Measurements from ENCODE around the gene TALDO1. TPM values are rescaled to one million over a fixed set of nuclear protein-coding genes. Genes with fewer than 3 reads are reported as not detected.

Gene TALDO1
- total RNA-seq, 1 donor from 2014 or later, result 101 TPM

DNA sequence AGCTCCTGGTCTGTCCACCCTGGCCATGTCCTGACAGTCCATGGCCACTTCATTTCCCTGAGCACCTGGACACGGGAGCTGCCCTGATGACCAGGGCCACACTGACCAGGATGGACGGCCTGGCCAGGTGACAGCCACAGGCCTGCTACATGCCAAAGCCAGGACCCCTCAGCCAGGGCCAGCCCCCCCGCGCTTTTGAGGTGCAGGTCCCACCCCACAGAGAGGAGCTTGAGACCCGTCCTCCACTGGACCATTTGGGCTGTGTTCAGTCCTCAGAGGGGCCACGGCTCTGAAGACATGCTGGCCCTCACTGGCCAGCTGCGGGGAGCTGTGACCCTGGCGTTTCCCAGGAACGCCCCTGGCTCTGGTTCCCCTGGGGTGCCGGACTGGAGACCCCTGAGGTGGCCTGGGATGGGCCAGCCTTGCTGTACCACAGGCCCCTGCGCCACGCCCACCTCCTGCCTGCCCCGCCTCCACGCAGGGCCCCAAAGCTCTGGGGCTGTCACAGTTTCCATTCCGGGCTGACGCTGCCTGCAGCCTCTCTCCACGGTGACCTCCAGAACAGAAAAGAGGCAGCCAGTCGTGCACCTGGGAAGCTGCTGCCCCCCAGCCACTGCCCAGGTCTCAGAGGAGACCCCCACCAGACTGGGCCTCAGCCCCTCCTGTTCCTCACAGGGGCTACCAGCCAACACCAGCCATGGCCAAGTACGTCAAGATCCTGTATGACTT lies 23.1 kb upstream of the TALDO1 start:
- Histone ChIP-seq H3K27me3 (peaks cover 49% of the 10 kb centered on the region), H3F3A (ENCODE audit: low read depth) (peaks cover 24% of the 10 kb centered on the region), H3K79me2 (ENCODE audit: low read depth) (no peaks in the 10 kb centered on the region), H3K4me3 (no peak overlapping the region), H3K4me2 (no peak overlapping the region), H3K27ac (no peak overlapping the region), H3K9me3 (ENCODE audit: low read depth) (no peaks in the 10 kb centered on the region), H4K20me1 (ENCODE audit: low read depth) (peaks cover 5% of the 10 kb centered on the region), H3K9ac (no peak overlapping the region), H3K36me3 (no peaks in the 10 kb centered on the region), H3K4me1 (peaks cover 10% of the 10 kb centered on the region), H2AFZ (replicated peaks) (no peak overlapping the region)
- Mint-ChIP-seq H3K9me3 (peaks cover under 1% of the 10 kb centered on the region), H3K27ac (peak overlapping the region; percentile 37), H3K4me3 (peak overlapping the region; percentile 50), H3K36me3 (no peaks in the 10 kb centered on the region), H3K4me1 (peaks cover 14% of the 10 kb centered on the region), H3K27me3 (ENCODE audit: insufficient read depth, low read depth) (peaks cover 29% of the 10 kb centered on the region)
- TF ChIP-seq EZH2 (IDR thresholded peaks at IDR 0.05), result no peak
- no peak for TF ChIP-seq EZH2phosphoT487 (IDR thresholded peaks at IDR 0.05)
- TF ChIP-seq, protein P1, sequence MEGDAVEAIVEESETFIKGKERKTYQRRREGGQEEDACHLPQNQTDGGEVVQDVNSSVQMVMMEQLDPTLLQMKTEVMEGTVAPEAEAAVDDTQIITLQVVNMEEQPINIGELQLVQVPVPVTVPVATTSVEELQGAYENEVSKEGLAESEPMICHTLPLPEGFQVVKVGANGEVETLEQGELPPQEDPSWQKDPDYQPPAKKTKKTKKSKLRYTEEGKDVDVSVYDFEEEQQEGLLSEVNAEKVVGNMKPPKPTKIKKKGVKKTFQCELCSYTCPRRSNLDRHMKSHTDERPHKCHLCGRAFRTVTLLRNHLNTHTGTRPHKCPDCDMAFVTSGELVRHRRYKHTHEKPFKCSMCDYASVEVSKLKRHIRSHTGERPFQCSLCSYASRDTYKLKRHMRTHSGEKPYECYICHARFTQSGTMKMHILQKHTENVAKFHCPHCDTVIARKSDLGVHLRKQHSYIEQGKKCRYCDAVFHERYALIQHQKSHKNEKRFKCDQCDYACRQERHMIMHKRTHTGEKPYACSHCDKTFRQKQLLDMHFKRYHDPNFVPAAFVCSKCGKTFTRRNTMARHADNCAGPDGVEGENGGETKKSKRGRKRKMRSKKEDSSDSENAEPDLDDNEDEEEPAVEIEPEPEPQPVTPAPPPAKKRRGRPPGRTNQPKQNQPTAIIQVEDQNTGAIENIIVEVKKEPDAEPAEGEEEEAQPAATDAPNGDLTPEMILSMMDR (IDR thresholded peaks at IDR 0.05), result no peak
- DNase-seq (ENCODE audit: low spot score), result no peak

DNA sequence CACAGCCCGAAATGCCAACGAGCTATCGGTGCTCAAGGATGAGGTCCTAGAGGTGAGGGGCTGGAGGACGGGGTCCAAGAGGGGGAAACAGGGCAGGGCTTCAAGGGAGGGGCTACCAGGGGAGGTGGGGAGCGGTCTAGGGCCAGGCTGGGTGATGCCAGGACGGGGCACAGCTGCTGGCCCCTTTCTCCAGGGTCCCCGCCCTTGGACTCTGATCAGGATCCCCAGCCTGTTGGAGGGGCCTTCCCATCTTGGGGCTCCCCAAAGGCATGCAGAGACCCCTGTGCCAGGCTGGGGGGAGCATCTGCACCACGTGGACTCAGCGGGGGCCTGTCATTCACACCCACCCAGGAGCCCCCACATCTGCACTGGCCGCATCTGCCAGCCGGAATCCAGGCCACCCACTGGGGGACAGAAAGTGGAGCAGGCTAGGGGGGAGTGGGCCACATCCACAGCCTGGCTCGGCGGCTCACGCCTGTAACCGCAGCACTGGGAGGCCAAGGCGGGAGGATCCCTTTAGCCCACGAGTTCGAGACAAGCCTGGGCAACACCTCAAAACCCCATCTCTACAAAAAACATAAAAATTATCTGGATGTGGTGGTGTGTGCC lies 22.4 kb upstream of the TALDO1 start:
- Histone ChIP-seq H2AFZ (replicated peaks) (no peak overlapping the region), H4K20me1 (ENCODE audit: low read depth) (peaks cover 5% of the 10 kb centered on the region), H3K9me3 (ENCODE audit: low read depth) (no peaks in the 10 kb centered on the region), H3K9ac (no peak overlapping the region), H3K36me3 (no peaks in the 10 kb centered on the region), H3F3A (ENCODE audit: low read depth) (peaks cover 24% of the 10 kb centered on the region), H3K79me2 (ENCODE audit: low read depth) (no peaks in the 10 kb centered on the region), H3K4me2 (no peak overlapping the region), H3K27ac (no peak overlapping the region), H3K4me3 (no peak overlapping the region), H3K4me1 (peaks cover 10% of the 10 kb centered on the region), H3K27me3 (peaks cover 42% of the 10 kb centered on the region)
- TF ChIP-seq EZH2 (IDR thresholded peaks at IDR 0.05) (no peak), EZH2phosphoT487 (IDR thresholded peaks at IDR 0.05) (no peak)
- TF ChIP-seq, protein P1 (IDR thresholded peaks at IDR 0.05), result no peak
- Mint-ChIP-seq H3K9me3 (no peaks in the 10 kb centered on the region), H3K27me3 (ENCODE audit: insufficient read depth, low read depth) (peaks cover 26% of the 10 kb centered on the region), H3K27ac (peak overlapping the region; percentile 37), H3K4me3 (peak overlapping the region; percentile 50), H3K4me1 (peaks cover 11% of the 10 kb centered on the region), H3K36me3 (no peaks in the 10 kb centered on the region)
- no peak for DNase-seq (ENCODE audit: low spot score)

DNA sequence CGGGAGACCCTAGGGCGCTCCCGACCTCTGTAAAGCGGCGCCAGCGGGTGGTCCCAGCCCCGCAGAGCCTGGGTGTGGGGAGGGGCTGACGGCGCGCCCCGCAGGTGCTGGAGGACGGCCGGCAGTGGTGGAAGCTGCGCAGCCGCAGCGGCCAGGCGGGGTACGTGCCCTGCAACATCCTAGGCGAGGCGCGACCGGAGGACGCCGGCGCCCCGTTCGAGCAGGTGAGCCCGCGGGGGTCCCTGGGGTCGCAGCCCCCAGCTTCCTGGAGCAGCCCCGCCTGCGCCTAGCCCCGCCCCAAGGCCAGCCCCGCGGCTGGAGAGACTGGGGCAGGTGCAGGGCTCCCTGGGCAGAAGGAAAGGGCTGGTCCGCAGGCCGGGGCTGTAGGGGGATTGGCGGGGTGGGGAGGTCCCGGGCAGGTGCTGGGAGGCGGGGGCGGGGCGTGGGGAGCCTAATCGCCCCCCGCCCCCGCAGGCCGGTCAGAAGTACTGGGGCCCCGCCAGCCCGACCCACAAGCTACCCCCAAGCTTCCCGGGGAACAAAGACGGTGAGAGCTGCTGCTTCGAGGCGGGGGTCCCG lies 21.6 kb upstream of the TALDO1 start:
- Histone ChIP-seq H4K20me1 (ENCODE audit: low read depth) (peaks cover 5% of the 10 kb centered on the region), H3K27ac (no peak overlapping the region), H3K4me3 (peak overlapping the region; percentile 45), H3K4me2 (peak overlapping the region; percentile 85), H3K79me2 (ENCODE audit: low read depth) (no peaks in the 10 kb centered on the region), H3K36me3 (no peaks in the 10 kb centered on the region), H3K4me1 (peaks cover 7% of the 10 kb centered on the region), H2AFZ (replicated peaks) (no peak overlapping the region), H3K27me3 (peaks cover 35% of the 10 kb centered on the region), H3K9ac (no peak overlapping the region), H3F3A (ENCODE audit: low read depth) (peaks cover 24% of the 10 kb centered on the region), H3K9me3 (ENCODE audit: low read depth) (no peaks in the 10 kb centered on the region)
- TF ChIP-seq, protein P1 (IDR thresholded peaks at IDR 0.05), result no peak
- TF ChIP-seq EZH2phosphoT487 (IDR thresholded peaks at IDR 0.05), result peak; percentile 67
- peak; percentile 29 for TF ChIP-seq EZH2 (IDR thresholded peaks at IDR 0.05)
- Mint-ChIP-seq H3K27me3 (ENCODE audit: insufficient read depth, low read depth) (peaks cover 28% of the 10 kb centered on the region), H3K36me3 (no peaks in the 10 kb centered on the region), H3K9me3 (no peaks in the 10 kb centered on the region), H3K27ac (no peak overlapping the region), H3K4me3 (no peak overlapping the region), H3K4me1 (peaks cover 11% of the 10 kb centered on the region)
- DNase-seq (ENCODE audit: low spot score), result peak; percentile 52
